Caki2 (cell line): ENCODE results near the gene AGPAT1. TPM values are rescaled to one million over a fixed set of nuclear protein-coding genes. Genes with fewer than 3 reads are reported as not detected.

ENCODE experiments used
- DNase-seq: peaks from one replicate; pipeline ENCODE4 v3.0.0-alpha.2; 2015; ENCODE audit warnings: low read depth
- in situ Hi-C: cut with HindIII; loops from 2 replicates; pipeline ENCODE4 v1.10.0; 2016; ENCODE audit warnings: low sequenced_read_pairs, low pct_unique_long_range_greater_than_20kb, mixed read lengths
- total RNA-seq: library from RNA; depleted of rRNA; stranded (reverse); fragments of >200 nt; shearing (Covaris generic); gene quantifications from 2 replicates; pipeline ENCODE4 v1.2.3, GENCODE V29; 2014; ENCODE audit warnings: low replicate concordance; rRNA removed

The AGPAT1 gene
- total RNA-seq, 1 experiment from 2014 or later = 61.0 TPM

GRCh38 chr6:32133786-32134185 lies 42.1 kb downstream of the AGPAT1 start:
- DNase-seq = no peak
- in situ Hi-C loops = no loop called here

GRCh38 chr6:32132110-32132509 lies 43.8 kb downstream of the AGPAT1 start:
- no peak for DNase-seq
- in situ Hi-C loops = no loop called here

DNA sequence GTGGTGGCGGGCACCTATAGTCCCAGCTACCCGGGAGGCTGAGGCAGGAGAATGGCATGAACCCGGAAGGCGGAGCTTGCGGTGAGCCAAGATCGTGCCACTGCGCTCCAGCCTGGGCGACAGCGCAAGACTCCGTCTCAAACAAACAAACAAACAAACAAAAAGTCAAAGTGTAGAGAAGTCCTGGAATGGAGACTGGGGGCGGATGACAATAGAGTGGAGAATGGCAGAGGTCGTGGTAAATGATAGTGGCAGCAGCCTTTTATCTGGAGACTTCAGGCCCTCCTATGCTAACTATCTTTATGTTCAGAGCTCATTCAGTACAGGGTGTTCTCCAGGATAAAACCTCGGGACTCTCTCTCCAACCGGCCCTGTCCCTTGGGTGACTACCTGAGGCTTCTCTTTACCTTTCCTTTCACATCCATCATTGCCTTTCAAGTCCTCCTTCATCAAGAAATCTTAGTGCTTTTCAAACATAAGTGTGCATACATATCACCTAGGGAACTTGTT lies 44.4 kb downstream of the AGPAT1 start:
- in situ Hi-C loops = no loop called here
- no peak for DNase-seq

GRCh38 chr6:32129297-32130088 lies 46.4 kb downstream of the AGPAT1 start:
- in situ Hi-C loops = no loop called here
- no peak for DNase-seq

- in situ Hi-C loops = no loop called here
- no peak for DNase-seq
These were observed 47.1 kb downstream of the AGPAT1 start for GRCh38 chr6:32128751-32129296.

GRCh38 chr6:32127717-32128592 lies 47.9 kb downstream of the AGPAT1 start, which contains the start of gene ATF6B:
TSS of gene ATF6B (minus strand) at chr6:32128246. CDS start at chr6:32128207, 39 bp downstream.
- in situ Hi-C loops = no loop called here
- peak; percentile 96 for DNase-seq

GRCh38 chr6:32127409-32127716 lies 48.5 kb downstream of the AGPAT1 start:
- DNase-seq = no peak
- in situ Hi-C loops = no loop called here

GRCh38 chr6:32126880-32127279 lies 49.0 kb downstream of the AGPAT1 start:
- in situ Hi-C loops = no loop called here
- no peak for DNase-seq

GRCh38 chr6:32123681-32124080 lies 52.2 kb downstream of the AGPAT1 start:
- in situ Hi-C loops = no loop called here

DNA sequence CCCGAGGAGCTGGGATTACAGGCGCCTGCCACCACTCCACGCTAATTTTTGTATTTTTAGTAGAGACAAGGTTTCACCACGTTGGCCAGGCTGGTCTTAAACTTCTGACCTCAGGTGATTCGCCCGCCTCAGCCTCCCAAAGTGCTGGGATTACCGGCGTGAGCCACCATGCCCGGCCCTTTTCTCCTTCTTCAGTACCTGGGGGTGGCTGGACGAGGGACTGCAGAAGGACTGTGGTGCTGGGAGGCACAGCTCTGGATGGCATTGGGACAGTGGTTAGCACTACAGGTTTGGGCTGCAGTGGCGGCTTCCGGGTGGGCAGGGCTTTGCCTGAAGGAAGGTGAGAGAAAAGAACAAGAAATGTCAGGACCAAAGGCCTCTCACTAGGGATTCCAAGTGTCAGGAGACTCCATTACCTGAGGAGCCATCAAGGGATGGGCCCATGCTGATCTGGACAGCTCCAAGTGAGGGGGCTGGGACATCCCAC lies 55.3 kb downstream of the AGPAT1 start:
- in situ Hi-C loops = no loop called here
- no peak for DNase-seq

More at GRCh38 chr6:32123681-32124080, 52.2 kb downstream of the AGPAT1 start:
- no peak for DNase-seq

GRCh38 chr6:32118782-32119628 lies 56.9 kb downstream of the AGPAT1 start:
- in situ Hi-C loops = no loop called here
- DNase-seq = peak; percentile 77

Other genes with a start within 250 kb of the AGPAT1 start
- 3.2 and 7.7 TPM in 2 replicates for gene C2, start 248.4 kb downstream of the AGPAT1 start, total RNA-seq
- gene CFB, start 230.0 kb downstream of the AGPAT1 start, total RNA-seq = 2.6 and 4.7 TPM in 2 replicates
- gene NELFE, start 217.1 kb downstream of the AGPAT1 start, total RNA-seq = 293 and 348 TPM in 2 replicates
- gene SKIC2, start 216.9 kb downstream of the AGPAT1 start, total RNA-seq = 29.2 and 49.6 TPM in 2 replicates
- 30.5 and 52.6 TPM in 2 replicates for gene DXO, start 203.9 kb downstream of the AGPAT1 start, total RNA-seq
- gene C4A, start 194.0 kb downstream of the AGPAT1 start, total RNA-seq = 0.30 TPM in 1 of 2 replicates, not detected in the other
- gene C4B, start 161.3 kb downstream of the AGPAT1 start, total RNA-seq = not detected in 2 replicates
- gene CYP21A2, start 137.7 kb downstream of the AGPAT1 start, total RNA-seq = not detected in 2 replicates
- 0.90 and 1.4 TPM in 2 replicates for gene TNXB, start 66.7 kb downstream of the AGPAT1 start, total RNA-seq
- gene ATF6B, start 47.8 kb downstream of the AGPAT1 start, total RNA-seq = 9.2 and 9.7 TPM in 2 replicates
- gene FKBPL, start 45.8 kb downstream of the AGPAT1 start, total RNA-seq = 19.5 and 22.7 TPM in 2 replicates
- not detected in 2 replicates for gene PRRT1, start 24.1 kb downstream of the AGPAT1 start, total RNA-seq
- 27.3 and 270 TPM in 2 replicates for gene PPT2, start 21.9 kb downstream of the AGPAT1 start, total RNA-seq
- gene EGFL8, start 11.5 kb downstream of the AGPAT1 start, total RNA-seq = 1.5 and 3.6 TPM in 2 replicates
- 111 and 147 TPM in 2 replicates for gene RNF5, start 2.3 kb upstream of the AGPAT1 start, total RNA-seq
- 1.7 and 1.9 TPM in 2 replicates for gene AGER, start 8.2 kb upstream of the AGPAT1 start, total RNA-seq
- 80.1 and 87.2 TPM in 2 replicates for gene PBX2, start 14.1 kb upstream of the AGPAT1 start, total RNA-seq
- gene GPSM3, start 16.6 kb upstream of the AGPAT1 start, total RNA-seq = 0.14 and 3.4 TPM in 2 replicates
- 0.26 and 0.71 TPM in 2 replicates for gene NOTCH4, start 48.0 kb upstream of the AGPAT1 start, total RNA-seq
- gene TSBP1, start 195.8 kb upstream of the AGPAT1 start, total RNA-seq = not detected in 2 replicates
- not detected in 2 replicates for gene BTNL2, start 231.1 kb upstream of the AGPAT1 start, total RNA-seq